MM.1S (cell line): ENCODE results near the gene CIDEC.

Experiments used
- EZH2 ChIP-seq: fragments of 300-600 bp; sonication (generic); optimal IDR thresholded peaks from 2 replicates; pipeline ENCODE3; 2017; ENCODE audit warnings: low read depth, mild to moderate bottlenecking, antibody characterized with exemption, low read length, mixed read lengths
- EZH2phosphoT487 ChIP-seq: fragments of 300-600 bp; sonication (generic); IDR thresholded peaks from 2 replicates; pipeline ENCODE4 v1.6.1; 2018; ENCODE audit warnings: antibody characterized with exemption, low read length
- TF ChIP-seq, protein P1 (sequence below): fragments of 300-600 bp; sonication (generic); IDR thresholded peaks from 2 replicates; pipeline ENCODE4 v1.5.1; 2016; ENCODE audit warnings: antibody characterized with exemption, low read length, mixed read lengths

DNA sequence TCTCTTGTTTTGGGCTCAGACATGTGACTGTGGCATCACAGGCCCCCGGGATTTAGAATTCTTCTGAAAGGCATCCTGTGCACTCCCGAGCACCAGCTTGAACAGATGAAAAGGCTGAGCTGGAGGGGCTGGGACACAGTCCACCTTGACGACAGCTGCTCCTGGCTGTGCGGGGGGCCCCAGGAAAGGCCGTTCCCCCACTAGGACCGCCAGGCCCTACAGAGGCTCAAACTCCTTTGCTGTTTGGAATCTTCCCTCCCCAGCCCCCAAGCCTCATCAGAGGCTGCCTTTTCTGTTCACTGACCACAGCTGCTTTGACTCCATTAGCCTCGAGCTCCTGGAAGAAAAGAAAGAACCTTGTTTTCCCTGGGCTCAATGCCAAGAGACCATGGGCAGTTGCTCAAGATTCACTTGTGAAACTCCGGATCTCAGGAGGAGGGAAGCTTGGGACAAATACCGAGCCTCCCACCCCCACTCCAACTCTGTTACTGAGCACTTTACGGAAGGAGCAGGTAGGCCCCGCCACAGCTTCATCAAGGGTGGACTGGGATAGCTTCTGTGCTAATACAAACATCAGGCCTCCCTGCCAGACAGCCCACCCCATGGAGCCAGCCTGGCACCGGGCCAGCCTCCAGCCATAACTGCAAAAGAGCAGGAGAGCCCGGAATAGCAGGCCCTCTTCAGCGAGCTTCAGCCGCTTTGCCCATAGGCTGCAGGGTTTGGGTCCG, 15.7 kb downstream of the CIDEC start:
- TF ChIP-seq, protein P1, sequence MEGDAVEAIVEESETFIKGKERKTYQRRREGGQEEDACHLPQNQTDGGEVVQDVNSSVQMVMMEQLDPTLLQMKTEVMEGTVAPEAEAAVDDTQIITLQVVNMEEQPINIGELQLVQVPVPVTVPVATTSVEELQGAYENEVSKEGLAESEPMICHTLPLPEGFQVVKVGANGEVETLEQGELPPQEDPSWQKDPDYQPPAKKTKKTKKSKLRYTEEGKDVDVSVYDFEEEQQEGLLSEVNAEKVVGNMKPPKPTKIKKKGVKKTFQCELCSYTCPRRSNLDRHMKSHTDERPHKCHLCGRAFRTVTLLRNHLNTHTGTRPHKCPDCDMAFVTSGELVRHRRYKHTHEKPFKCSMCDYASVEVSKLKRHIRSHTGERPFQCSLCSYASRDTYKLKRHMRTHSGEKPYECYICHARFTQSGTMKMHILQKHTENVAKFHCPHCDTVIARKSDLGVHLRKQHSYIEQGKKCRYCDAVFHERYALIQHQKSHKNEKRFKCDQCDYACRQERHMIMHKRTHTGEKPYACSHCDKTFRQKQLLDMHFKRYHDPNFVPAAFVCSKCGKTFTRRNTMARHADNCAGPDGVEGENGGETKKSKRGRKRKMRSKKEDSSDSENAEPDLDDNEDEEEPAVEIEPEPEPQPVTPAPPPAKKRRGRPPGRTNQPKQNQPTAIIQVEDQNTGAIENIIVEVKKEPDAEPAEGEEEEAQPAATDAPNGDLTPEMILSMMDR = no peak
- TF ChIP-seq EZH2 = no peak
- TF ChIP-seq EZH2phosphoT487 = no peak
